Neural progenitor cell (in vitro differentiated cells): ENCODE data around the gene PRR22.

ENCODE experiments used
- CTCF ChIP-seq: fragments of 200-600 bp; sonication (generic); IDR thresholded peaks from 2 replicates; pipeline ENCODE4 v1.5.1; 2017; ENCODE audit warnings: antibody characterized with exemption, mild to moderate bottlenecking
- EZH2 ChIP-seq: fragments of 200-600 bp; sonication (generic); IDR thresholded peaks from 2 replicates; pipeline ENCODE4 v1.6.1; 2017; ENCODE audit warnings: antibody characterized with exemption, mild to moderate bottlenecking, moderate library complexity
- EZH2phosphoT487 ChIP-seq: fragments of 200-600 bp; sonication (generic); IDR thresholded peaks from 2 replicates; pipeline ENCODE4 v1.6.1; 2017; ENCODE audit warnings: antibody characterized with exemption

- TF ChIP-seq CTCF (no peak), EZH2phosphoT487 (no peak), EZH2 (no peak)
Observed at GRCh38 chr19:5822181-5822844, 37.8 kb upstream of the PRR22 start.
